CD4-positive, alpha-beta T cell treated with Interleukin-21 for 1 hour (primary cell): ENCODE measurements around the gene FCHO1.

Source experiments
- DNase-seq: peaks from one replicate; pipeline ENCODE4 v3.0.0-alpha.2; 2020

The FCHO1 gene

DNA sequence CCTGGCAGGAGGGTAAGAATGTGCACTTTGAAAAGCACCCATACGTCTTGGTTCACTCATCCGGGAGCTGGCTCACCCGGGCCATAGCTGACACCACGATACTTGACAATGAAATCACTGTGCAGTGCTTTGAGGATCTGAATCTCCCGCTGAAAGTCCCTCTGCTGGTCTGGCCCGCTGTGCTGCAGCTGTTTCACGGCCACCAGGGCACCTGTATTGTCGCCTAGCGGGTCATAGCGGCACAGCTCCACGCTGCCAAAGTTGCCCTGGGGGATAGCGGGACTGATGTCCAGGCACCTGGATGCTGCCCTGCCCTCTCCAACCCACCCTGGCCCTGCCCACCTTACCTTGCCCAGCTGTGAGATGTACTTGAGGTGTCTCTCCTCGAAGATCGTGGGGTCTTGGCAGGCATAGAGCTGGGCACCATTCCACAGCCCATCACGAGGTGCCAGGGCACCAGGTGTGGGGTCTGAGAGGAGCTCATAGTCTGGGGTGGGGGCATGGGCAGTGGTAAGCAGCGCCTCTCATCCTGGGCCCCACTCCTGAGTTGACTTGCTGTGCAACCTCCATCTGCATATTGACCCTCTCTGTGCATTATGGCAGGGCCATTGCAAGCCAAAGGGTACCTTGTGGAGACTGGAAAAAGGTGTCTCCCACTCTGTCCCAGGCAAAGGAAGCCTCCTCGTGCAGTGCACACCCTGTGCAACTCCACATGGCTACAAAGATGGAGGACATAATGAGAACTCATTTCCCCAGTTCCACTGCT, 81.3 kb downstream of the FCHO1 start:
- DNase-seq, result no peak

DNA sequence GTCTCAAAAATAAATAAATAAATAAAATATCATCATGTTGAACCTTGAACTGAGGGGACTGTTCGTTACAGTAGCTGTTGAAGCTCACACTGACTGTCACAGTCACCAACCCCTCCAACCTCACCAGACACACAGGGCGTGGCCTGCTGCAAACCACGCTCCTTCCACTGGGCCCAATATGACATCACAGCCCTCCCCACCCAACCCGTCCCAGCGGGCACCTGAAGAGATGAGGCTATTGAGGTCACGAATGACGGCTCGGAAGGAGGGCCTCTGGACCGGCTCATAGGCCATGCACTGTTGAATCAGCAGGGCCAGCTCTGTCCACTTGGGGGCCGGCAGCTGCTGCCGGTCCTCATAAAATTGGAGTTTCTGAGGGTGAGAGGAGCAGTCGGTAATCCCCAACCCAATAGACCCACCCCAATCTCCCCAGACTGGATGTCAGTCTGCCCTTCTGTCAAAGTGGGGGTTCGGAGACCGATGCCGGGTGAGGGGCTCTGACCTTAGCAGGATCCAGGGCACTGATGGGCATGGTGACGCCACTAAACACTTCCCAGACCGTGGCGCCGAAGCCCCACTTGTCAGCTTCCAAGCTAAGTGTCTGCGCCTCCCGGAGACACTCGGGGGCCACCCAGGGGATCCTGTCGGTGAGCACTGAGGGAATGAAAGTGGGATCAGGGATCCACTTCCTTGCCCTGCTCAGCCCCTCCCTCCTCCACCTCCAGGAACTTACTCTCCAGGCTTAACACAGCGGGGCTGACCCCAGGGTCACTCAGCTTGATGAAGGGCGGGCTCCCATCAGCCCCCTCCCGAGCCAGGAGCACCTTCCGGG, 83.3 kb downstream of the FCHO1 start:
- DNase-seq, result peak; percentile 29

DNA sequence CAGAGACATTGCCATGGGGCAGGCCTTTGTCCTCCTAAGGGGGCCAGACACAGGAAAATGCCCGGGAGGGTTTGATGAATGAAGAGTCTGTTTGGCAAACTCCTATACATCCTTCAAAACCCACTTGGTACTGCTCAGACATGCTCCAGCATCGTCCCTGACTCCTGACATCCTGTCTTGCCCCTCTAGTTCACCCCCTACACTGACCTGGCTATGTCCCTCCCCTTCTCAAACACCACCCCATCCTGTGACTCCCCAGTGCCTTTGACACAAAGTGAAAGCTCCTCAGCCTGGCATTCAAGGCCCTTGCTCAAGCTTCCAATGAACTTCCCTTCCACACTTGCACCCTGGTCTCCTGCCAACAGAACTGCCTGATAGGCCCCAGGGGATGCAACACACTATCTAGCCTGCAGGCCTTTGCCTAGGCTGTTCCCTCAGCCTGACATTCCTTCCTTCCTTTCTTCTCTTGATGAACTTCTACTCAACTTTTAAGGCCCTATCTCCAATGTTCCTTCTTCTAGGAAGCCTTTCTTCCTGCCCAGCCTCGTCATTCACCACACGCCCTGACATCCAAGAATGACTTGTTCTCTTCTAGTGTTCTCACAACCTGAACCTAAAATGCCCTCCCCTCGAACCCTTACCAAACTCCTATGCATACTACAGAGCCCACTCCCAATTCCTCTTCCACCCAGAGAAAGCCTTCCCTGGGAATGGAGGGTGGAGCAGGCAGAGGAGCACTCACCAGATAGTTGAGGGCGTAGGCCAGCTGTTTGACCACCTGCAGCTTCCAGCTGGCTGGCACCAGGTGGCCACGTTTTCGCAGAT, 84.1 kb downstream of the FCHO1 start:
- DNase-seq, result no peak

- no peak for DNase-seq
These were observed 85.3 kb downstream of the FCHO1 start for GRCh38 chr19:17836530-17836929.

GRCh38 chr19:17837972-17838371, 86.7 kb downstream of the FCHO1 start:
- DNase-seq, result no peak
